IMR-90 (cell line): ENCODE measurements around the gene APOOL. TPM values are rescaled to one million over a fixed set of nuclear protein-coding genes. Genes with fewer than 3 reads are reported as not detected.

Source experiments
- ATAC-seq: fragments of 200-7000 bp; cut with Tn5 transposase; 2 replicates; pipeline ENCODE4 v1.9.1; 2020; ENCODE audit warnings: low read depth, mild to moderate bottlenecking, moderate library complexity
- BruUV-seq: library from RNA; stranded (reverse); fragments of 400-500 nt; replicated peaks from 2 replicates; lab custom pipeline; 2021; lab: Mats Ljungman, UMichigan
- CTCF ChIA-PET: fragments of 300-600 bp; formaldehyde crosslinking; extraction: SDS; loops from one replicate; lab custom pipeline; 2021; ENCODE audit warnings: antibody characterized with exemption; lab: Yijun Ruan, JAX
- POLR2A ChIA-PET: fragments of 300-600 bp; sonication (Branson Sonifier 250); formaldehyde crosslinking; loops from one replicate; lab custom pipeline; 2022; ENCODE audit warnings: antibody characterized with exemption; ENCODE audit not compliant: unreplicated experiment; lab: Charles Lee
- DNase-seq: peaks from one replicate; pipeline ENCODE4 v3.0.0; 2013
- H2AFZ ChIP-seq: replicated peaks from 2 replicates; pipeline ENCODE3; 2013; ENCODE audit warnings: low read length, mild to moderate bottlenecking; ENCODE audit not compliant: poor library complexity
- H2AK5ac ChIP-seq: 2 replicates; pipeline ENCODE4 v1.6.1; 2013; ENCODE audit warnings: low read depth, low read length, inconsistent platforms
- H2AK9ac ChIP-seq: replicated peaks from 2 replicates; pipeline ENCODE3; 2013; ENCODE audit warnings: mild to moderate bottlenecking, low read depth, low read length, moderate library complexity; ENCODE audit not compliant: poor library complexity
- H2BK120ac ChIP-seq: 2 replicates; pipeline ENCODE4 v1.6.1; 2013; ENCODE audit warnings: low read depth, low read length, inconsistent platforms
- H2BK15ac ChIP-seq: 3 replicates; pipeline ENCODE4 v1.6.1; 2013; ENCODE audit warnings: low read depth, low read length, inconsistent platforms
- H2BK20ac ChIP-seq: 2 replicates; pipeline ENCODE4 v1.6.1; 2013; ENCODE audit warnings: low read depth, mild to moderate bottlenecking, inconsistent platforms, low read length, moderate library complexity
- H2BK5ac ChIP-seq: 2 replicates; pipeline ENCODE4 v1.6.1; 2013; ENCODE audit warnings: mild to moderate bottlenecking, low read depth, low read length, inconsistent platforms; ENCODE audit not compliant: poor library complexity, severe bottlenecking
- H3K14ac ChIP-seq: replicated peaks from 2 replicates; pipeline ENCODE4 v1.6.1; 2013; ENCODE audit warnings: low read depth, low read length, inconsistent platforms
- H3K18ac ChIP-seq: 2 replicates; pipeline ENCODE4 v1.6.1; 2013; ENCODE audit warnings: low read depth, low read length, control low read depth
- H3K23ac ChIP-seq: 2 replicates; pipeline ENCODE4 v1.6.1; 2013; ENCODE audit warnings: low read depth, low read length, inconsistent platforms
- H3K27ac ChIP-seq: 2 replicates; pipeline ENCODE4 v1.5.1; 2013; ENCODE audit warnings: mild to moderate bottlenecking, control low read depth, low read length; ENCODE audit not compliant: insufficient read depth
- H3K27me3 ChIP-seq: 2 replicates; pipeline ENCODE4 v1.6.1; 2013; ENCODE audit warnings: low read length; ENCODE audit not compliant: control insufficient read depth, insufficient read depth
- H3K36me3 ChIP-seq: 2 replicates; pipeline ENCODE4 v1.6.1; 2013; ENCODE audit warnings: low read length, mixed read lengths; ENCODE audit not compliant: control insufficient read depth, insufficient read depth
- H3K4ac ChIP-seq: 2 replicates; pipeline ENCODE4 v1.6.1; 2013; ENCODE audit warnings: low read depth, low read length, inconsistent platforms
- H3K4me1 ChIP-seq: 2 replicates; pipeline ENCODE4 v1.6.1; 2013; ENCODE audit warnings: low read length, mixed read lengths; ENCODE audit not compliant: control insufficient read depth, insufficient read depth
- H3K4me2 ChIP-seq: 2 replicates; pipeline ENCODE4 v1.6.1; 2013; ENCODE audit warnings: low read depth, mild to moderate bottlenecking, control low read depth, low read length, moderate library complexity
- H3K4me3 ChIP-seq: 2 replicates; pipeline ENCODE4 v1.5.1; 2013; ENCODE audit warnings: low read depth, mild to moderate bottlenecking, control low read depth, low read length, moderate library complexity; ENCODE audit not compliant: insufficient read depth
- H3K56ac ChIP-seq: 2 replicates; pipeline ENCODE4 v1.6.1; 2013; ENCODE audit warnings: low read length, inconsistent platforms; ENCODE audit not compliant: insufficient read depth; ENCODE audit errors: extremely low read depth
- H3K79me1 ChIP-seq, 2 experiments: 2 replicates each; pipeline ENCODE4 v1.6.1; 2013; ENCODE audit warnings: low read length in 2 of 2, inconsistent platforms in 1 of 2, low read depth in 1 of 2
- H3K9ac ChIP-seq: 2 replicates; pipeline ENCODE4 v1.6.1; 2013; ENCODE audit warnings: low read depth, low read length, control low read depth
- H3K9me1 ChIP-seq: 2 replicates; pipeline ENCODE4 v1.6.1; 2013; ENCODE audit warnings: low read length, inconsistent platforms; ENCODE audit not compliant: insufficient read depth
- H3K9me3 ChIP-seq: 2 replicates; pipeline ENCODE4 v1.6.1; 2013; ENCODE audit warnings: low read length; ENCODE audit not compliant: control insufficient read depth, insufficient read depth
- H4K20me1 ChIP-seq: 2 replicates; pipeline ENCODE4 v1.6.1; 2013; ENCODE audit warnings: low read length, inconsistent platforms; ENCODE audit not compliant: insufficient read depth
- H4K5ac ChIP-seq: 2 replicates; pipeline ENCODE4 v1.6.1; 2013; ENCODE audit warnings: mild to moderate bottlenecking, low read depth, low read length, control low read depth
- H4K8ac ChIP-seq, 2 experiments: 2 replicates each; pipeline ENCODE4 v1.6.1; 2013; ENCODE audit warnings: low read depth in 2 of 2, low read length in 2 of 2, control low read depth in 1 of 2, inconsistent platforms in 1 of 2
- H4K91ac ChIP-seq: 2 replicates; pipeline ENCODE4 v1.6.1; 2013; ENCODE audit warnings: low read depth, low read length, inconsistent platforms; ENCODE audit not compliant: insufficient read depth
- BHLHE40 ChIP-seq: fragments of 150-350 bp; IDR thresholded peaks from 2 replicates; pipeline ENCODE4 v1.6.1; 2016; ENCODE audit warnings: mild to moderate bottlenecking, low read depth, low read length
- CEBPB ChIP-seq: IDR thresholded peaks from 2 replicates; pipeline ENCODE4 v1.6.1; 2012; ENCODE audit warnings: low read depth, low read length, improper control_type of control experiment
- CHD1 ChIP-seq: IDR thresholded peaks from 2 replicates; pipeline ENCODE4 v1.6.1; 2012; ENCODE audit warnings: low read depth, low read length, improper control_type of control experiment
- ELK1 ChIP-seq: fragments of 150-350 bp; IDR thresholded peaks from 2 replicates; pipeline ENCODE4 v1.6.1; 2016; ENCODE audit warnings: low read depth, mild to moderate bottlenecking, low read length, moderate library complexity, borderline replicate concordance
- FOS ChIP-seq: fragments of 150-350 bp; IDR thresholded peaks from 2 replicates; pipeline ENCODE4 v1.6.1; 2016; ENCODE audit warnings: low read depth, low read length
- MAFK ChIP-seq: IDR thresholded peaks from 2 replicates; pipeline ENCODE4 v1.6.1; 2012; ENCODE audit warnings: low read depth, low read length, improper control_type of control experiment
- MAZ ChIP-seq: IDR thresholded peaks from 2 replicates; pipeline ENCODE4 v1.6.1; 2012; ENCODE audit warnings: low read depth, mild to moderate bottlenecking, low read length, improper control_type of control experiment, moderate library complexity, borderline replicate concordance
- MXI1 ChIP-seq: IDR thresholded peaks from 2 replicates; pipeline ENCODE4 v1.6.1; 2012; ENCODE audit warnings: low read depth, mild to moderate bottlenecking, low read length, moderate library complexity, borderline replicate concordance
- NFE2L2 ChIP-seq: fragments of 150-350 bp; IDR thresholded peaks from 2 replicates; pipeline ENCODE4 v1.6.1; 2016; ENCODE audit warnings: low read depth, mild to moderate bottlenecking, low read length
- POLR2A ChIP-seq: IDR thresholded peaks from 2 replicates; pipeline ENCODE4 v1.6.1; 2012; ENCODE audit warnings: mild to moderate bottlenecking, low read depth, low read length
- RAD21 ChIP-seq: IDR thresholded peaks from 2 replicates; pipeline ENCODE4 v1.6.1; 2012; ENCODE audit warnings: low read length, improper control_type of control experiment
- RCOR1 ChIP-seq: IDR thresholded peaks from 2 replicates; pipeline ENCODE4 v1.6.1; 2012; ENCODE audit warnings: mild to moderate bottlenecking, low read length, improper control_type of control experiment; ENCODE audit not compliant: insufficient replicate concordance
- RFX5 ChIP-seq: IDR thresholded peaks from 2 replicates; pipeline ENCODE4 v1.8.0; 2012; ENCODE audit warnings: low read depth, mild to moderate bottlenecking, low read length, moderate library complexity
- SMC3 ChIP-seq: fragments of 150-350 bp; IDR thresholded peaks from 2 replicates; pipeline ENCODE4 v1.6.1; 2016; ENCODE audit warnings: low read depth, mild to moderate bottlenecking, antibody characterized with exemption, low read length, moderate library complexity
- WGBS, 2 experiments: methylation state at CpG; one replicate each; pipeline versions ENCODE4 v1.1.5 to v1.1.7; 2013; ENCODE audit warnings: missing lambda C conversion rate in 2 of 2; ENCODE audit not compliant: insufficient read length in 1 of 2; ENCODE audit errors: extremely low coverage in 2 of 2; 5-methylcytosine and 5-hydroxymethylcytosine counted together
- dilution Hi-C: fragments of 300-500 bp; cut with HindIII; formaldehyde crosslinking; loops from one replicate; pipeline ENCODE4 v1.14.3; 2018; ENCODE audit warnings: low sequenced_read_pairs; ENCODE audit not compliant: unreplicated experiment
- in situ Hi-C: fragments of 300-500 bp; cut with MboI; formaldehyde crosslinking; loops from 3 replicates; pipeline ENCODE4 v1.14.3; 2019; ENCODE audit warnings: low sequenced_read_pairs, inconsistent platforms, mixed read lengths
- intact Hi-C: fragments of 100-400 bp; cut with micrococcal nuclease; formaldehyde crosslinking; loops from 2 replicates; pipeline ENCODE4 v1.10.0; 2022
- polyA plus RNA-seq, 3 experiments: library from polyadenylated mRNA; depleted of rRNA; stranded (reverse); fragments of >200 nt; gene quantifications; 2 replicates each; pipeline ENCODE4 v1.2.3, GENCODE V29; 2012; ENCODE audit warnings: low replicate concordance in 1 of 3
- total RNA-seq: library from RNA; depleted of rRNA; stranded (reverse); fragments of >200 nt; gene quantifications from 2 replicates; pipeline ENCODE4 v1.2.3, GENCODE V29; 2012
- TF ChIP-seq, protein P1 (sequence below): fragments of 150-350 bp; IDR thresholded peaks from 2 replicates; pipeline ENCODE4 v1.6.1; 2017; ENCODE audit warnings: mild to moderate bottlenecking, antibody characterized with exemption, low read length, low read depth
- TF ChIP-seq, protein P2 (sequence below): conservative IDR thresholded peaks from 2 replicates; pipeline ENCODE4 v1.5.1; 2012; ENCODE audit warnings: mild to moderate bottlenecking, low read depth, low read length, improper control_type of control experiment

APOOL gene
- total and polyA plus RNA-seq, 2 of the 4 experiments (the other 2 are of a cell fraction): 4.6 to 9.7 TPM

DNA sequence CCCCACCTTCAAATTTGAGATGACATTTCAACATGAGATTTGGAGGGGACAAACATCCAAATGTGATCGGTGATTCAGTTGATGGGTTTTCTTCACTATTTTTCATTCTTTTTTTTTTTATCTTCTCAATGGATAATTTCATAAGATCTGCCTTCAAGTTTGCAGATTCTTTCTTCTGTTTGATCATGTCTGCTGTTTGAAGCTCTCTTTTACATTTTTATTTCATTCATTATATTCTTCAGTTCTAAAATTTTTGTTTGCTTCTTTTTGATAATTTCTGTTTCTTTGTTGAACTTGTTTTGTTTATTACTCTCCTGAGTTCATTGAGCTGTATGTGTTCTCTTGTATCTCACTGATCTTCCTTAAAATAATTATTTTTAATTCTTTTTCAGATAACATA, 14.8 kb downstream of the APOOL start:
- Histone ChIP-seq H3K27ac (no peak overlapping the region), H3K27me3 (no peaks in the 10 kb centered on the region), H3K56ac (no peak overlapping the region), H2BK20ac (no peak overlapping the region), H3K14ac (no peak overlapping the region), H2AFZ (no peak overlapping the region), H3K9me3 (peaks cover 5% of the 10 kb centered on the region; the same call in 1 of the 2 replicates), H3K18ac (no peak overlapping the region), H4K91ac (no peak overlapping the region), H3K4me1 (no peaks in the 10 kb centered on the region), H3K4ac (no peak overlapping the region), H3K36me3 (no peaks in the 10 kb centered on the region), H3K9me1 (no peaks in the 10 kb centered on the region), H3K9ac (no peak overlapping the region), H3K4me2 (no peak overlapping the region), H4K5ac (no peak overlapping the region), H2BK15ac (no peak overlapping the region), H4K20me1 (no peaks in the 10 kb centered on the region), H2AK5ac (no peak overlapping the region), H3K23ac (no peak overlapping the region), H3K4me3 (no peak overlapping the region), H3K79me1 (no peaks in the 10 kb centered on the region; a peak in 1 of 4 replicates), H4K8ac (no peak overlapping the region), H2BK120ac (no peak overlapping the region), H2AK9ac (no peak overlapping the region), H2BK5ac (no peak overlapping the region)
- TF ChIP-seq RFX5 (no peak), MAFK (no peak), MAZ (no peak), NFE2L2 (no peak), RAD21 (no peak), FOS (no peak), RCOR1 (no peak), MXI1 (no peak), CEBPB (no peak), CHD1 (no peak), ELK1 (no peak), BHLHE40 (no peak), POLR2A (no peak), SMC3 (no peak)
- TF ChIP-seq, protein P1, sequence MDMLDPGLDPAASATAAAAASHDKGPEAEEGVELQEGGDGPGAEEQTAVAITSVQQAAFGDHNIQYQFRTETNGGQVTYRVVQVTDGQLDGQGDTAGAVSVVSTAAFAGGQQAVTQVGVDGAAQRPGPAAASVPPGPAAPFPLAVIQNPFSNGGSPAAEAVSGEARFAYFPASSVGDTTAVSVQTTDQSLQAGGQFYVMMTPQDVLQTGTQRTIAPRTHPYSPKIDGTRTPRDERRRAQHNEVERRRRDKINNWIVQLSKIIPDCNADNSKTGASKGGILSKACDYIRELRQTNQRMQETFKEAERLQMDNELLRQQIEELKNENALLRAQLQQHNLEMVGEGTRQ: no peak
- TF ChIP-seq, protein P2, sequence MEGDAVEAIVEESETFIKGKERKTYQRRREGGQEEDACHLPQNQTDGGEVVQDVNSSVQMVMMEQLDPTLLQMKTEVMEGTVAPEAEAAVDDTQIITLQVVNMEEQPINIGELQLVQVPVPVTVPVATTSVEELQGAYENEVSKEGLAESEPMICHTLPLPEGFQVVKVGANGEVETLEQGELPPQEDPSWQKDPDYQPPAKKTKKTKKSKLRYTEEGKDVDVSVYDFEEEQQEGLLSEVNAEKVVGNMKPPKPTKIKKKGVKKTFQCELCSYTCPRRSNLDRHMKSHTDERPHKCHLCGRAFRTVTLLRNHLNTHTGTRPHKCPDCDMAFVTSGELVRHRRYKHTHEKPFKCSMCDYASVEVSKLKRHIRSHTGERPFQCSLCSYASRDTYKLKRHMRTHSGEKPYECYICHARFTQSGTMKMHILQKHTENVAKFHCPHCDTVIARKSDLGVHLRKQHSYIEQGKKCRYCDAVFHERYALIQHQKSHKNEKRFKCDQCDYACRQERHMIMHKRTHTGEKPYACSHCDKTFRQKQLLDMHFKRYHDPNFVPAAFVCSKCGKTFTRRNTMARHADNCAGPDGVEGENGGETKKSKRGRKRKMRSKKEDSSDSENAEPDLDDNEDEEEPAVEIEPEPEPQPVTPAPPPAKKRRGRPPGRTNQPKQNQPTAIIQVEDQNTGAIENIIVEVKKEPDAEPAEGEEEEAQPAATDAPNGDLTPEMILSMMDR: no peak
- ChIA-PET POLR2A (no interaction called here), CTCF (no interaction called here)
- intact Hi-C loops (no loop called here), dilution Hi-C loops (no loop called here), in situ Hi-C loops (no loop called here)
- ATAC-seq (no peak), DNase-seq (no peak)
- BruUV-seq: no TSS peak
- WGBS, 2 experiments: no CpG with 5 or more reads among the region's 1 CpG
